C4-2B (cell line): ENCODE results near the gene FRMD3.

Experiments used
- H3K27ac ChIP-seq: fragments of 450-650 bp; 2 replicates; pipeline ENCODE4 v1.5.1; 2017
- ZFX ChIP-seq: fragments of 450-650 bp; IDR thresholded peaks from 2 replicates; pipeline ENCODE4 v1.6.1; 2017
- TF ChIP-seq, protein P1 (sequence below): fragments of 450-650 bp; conservative IDR thresholded peaks from 2 replicates; pipeline ENCODE4 v1.5.1; 2017; ENCODE audit warnings: mild to moderate bottlenecking

Gene FRMD3

DNA sequence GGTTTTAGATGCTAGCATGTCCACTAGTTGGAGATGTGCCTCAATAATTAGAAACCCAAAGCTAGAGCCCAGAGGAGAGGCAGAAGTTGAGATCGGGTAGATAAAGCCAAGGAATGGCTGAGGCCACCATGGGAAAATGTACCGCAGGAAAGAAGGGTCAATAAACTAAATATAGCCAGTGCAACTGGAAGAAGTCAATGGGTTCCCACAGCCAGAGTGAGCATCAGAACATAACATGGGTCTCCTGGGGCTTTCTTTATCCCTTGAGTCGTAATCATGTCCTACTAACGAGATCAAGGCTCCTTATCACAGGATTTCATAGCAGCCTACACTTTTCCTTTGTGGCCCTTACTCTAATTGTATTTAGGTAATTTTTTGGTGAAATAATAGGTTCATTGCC is 61.7 kb downstream of the FRMD3 start:
- no peak overlapping the region for H3K27ac ChIP-seq
- TF ChIP-seq ZFX = no peak
- TF ChIP-seq, protein P1, sequence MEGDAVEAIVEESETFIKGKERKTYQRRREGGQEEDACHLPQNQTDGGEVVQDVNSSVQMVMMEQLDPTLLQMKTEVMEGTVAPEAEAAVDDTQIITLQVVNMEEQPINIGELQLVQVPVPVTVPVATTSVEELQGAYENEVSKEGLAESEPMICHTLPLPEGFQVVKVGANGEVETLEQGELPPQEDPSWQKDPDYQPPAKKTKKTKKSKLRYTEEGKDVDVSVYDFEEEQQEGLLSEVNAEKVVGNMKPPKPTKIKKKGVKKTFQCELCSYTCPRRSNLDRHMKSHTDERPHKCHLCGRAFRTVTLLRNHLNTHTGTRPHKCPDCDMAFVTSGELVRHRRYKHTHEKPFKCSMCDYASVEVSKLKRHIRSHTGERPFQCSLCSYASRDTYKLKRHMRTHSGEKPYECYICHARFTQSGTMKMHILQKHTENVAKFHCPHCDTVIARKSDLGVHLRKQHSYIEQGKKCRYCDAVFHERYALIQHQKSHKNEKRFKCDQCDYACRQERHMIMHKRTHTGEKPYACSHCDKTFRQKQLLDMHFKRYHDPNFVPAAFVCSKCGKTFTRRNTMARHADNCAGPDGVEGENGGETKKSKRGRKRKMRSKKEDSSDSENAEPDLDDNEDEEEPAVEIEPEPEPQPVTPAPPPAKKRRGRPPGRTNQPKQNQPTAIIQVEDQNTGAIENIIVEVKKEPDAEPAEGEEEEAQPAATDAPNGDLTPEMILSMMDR = no peak

DNA sequence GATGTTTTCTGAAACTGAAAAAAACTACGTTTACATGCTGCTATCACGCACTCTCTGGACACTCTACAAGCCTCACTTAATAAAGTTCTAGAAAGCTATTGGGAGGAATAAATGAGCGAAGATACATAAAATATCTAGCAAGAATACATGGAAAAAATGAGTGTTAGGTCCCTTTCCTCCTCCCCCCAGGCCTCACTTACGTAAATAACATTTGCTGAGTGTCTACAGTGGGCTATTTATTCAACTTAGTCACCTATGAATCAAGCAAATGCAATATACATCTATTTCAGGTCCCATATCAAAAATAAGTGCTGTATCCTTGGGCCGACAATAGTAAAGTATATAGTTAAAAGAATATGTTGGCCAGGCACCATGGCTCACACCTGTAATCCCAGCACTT is 62.5 kb downstream of the FRMD3 start:
- TF ChIP-seq, protein P1 = no peak
- no peak for TF ChIP-seq ZFX
- H3K27ac ChIP-seq = no peak overlapping the region

DNA sequence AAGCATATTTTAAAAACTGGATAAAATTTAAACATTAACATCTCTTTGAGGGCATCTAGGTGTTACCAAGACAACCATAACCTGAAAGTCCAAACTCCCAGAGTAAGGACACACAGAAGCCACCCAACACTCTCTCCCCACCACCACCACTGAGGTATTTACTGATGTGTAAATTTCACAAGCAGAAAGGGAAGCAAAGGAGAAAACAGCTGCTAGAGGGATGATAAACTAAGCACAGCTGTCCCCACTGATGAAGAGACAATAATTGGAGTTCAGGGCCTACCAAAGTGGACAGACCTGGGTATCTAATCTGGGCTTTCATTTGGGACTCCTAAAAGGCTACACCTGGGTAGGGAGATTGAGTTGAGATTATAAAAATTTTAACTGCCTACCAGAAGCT is 63.6 kb downstream of the FRMD3 start:
- TF ChIP-seq, protein P1 = no peak
- no peak for TF ChIP-seq ZFX
- no peak overlapping the region for H3K27ac ChIP-seq

DNA sequence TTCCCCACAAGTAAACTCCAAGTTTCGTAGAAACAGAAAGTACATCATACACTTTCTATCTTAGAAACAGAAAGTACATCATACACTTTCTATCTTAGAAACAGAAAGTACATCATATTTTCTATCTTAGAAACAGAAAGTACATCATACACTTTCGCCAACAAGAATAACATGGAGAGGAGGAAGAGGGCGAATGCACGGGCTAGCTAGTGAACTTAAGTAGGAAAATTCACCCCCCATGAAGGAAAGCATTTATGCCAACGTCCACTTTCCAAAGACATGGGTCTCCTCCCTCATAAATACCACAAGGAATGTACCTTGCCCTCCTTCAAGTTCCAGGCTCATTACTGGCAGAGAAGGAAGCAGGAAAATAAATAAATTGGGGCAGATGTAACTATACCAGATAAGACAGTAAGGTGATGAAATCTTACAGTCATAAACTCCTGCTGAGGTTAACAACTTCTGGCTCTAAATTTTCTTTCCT is 64.7 kb downstream of the FRMD3 start:
- H3K27ac ChIP-seq = no peak overlapping the region
- no peak for TF ChIP-seq ZFX
- TF ChIP-seq, protein P1 = no peak

DNA sequence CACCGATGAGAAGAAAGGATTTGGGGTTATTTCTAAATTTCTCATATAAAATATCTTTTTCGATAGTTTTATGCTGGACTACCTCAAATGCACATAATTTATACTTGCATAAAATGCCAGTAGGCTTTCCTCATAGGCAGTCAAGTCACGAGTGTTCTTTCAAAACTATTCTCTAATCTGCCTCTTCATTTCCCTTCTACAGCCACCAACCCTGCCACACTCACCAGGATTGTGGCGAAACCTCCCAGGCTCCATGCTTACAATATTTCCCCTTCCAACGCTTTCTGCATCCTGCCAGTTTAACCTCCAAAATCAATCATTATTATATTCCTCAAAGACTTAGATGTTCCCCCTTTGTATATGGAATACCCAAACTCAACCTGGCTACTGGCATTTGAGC is 65.4 kb downstream of the FRMD3 start:
- no peak overlapping the region for H3K27ac ChIP-seq

DNA sequence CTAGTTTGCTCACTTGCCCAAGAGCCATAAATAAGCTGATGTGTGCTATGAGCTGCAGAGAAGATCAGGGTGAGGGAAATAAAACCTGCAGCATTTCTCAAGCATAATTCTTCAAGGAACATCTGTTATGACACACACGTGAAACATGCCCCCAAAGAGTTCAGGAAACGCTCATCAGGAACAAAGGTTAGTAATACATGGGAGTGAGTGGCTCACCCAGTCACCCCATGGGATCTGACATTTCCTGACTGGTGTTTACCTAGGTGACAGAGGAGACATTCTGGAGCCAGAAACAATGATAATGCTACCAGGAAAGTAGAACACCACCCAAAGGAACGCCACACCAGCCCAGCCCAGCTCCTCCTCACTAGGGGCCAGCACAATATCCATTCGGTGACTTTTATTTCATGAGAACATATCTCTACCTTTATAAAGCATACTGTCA is 66.0 kb downstream of the FRMD3 start:
- no peak for TF ChIP-seq ZFX
- TF ChIP-seq, protein P1 = no peak
- H3K27ac ChIP-seq = no peak overlapping the region

More for the DNA sequence above, 65.4 kb downstream of the FRMD3 start:
- TF ChIP-seq, protein P1 = no peak
- no peak for TF ChIP-seq ZFX

DNA sequence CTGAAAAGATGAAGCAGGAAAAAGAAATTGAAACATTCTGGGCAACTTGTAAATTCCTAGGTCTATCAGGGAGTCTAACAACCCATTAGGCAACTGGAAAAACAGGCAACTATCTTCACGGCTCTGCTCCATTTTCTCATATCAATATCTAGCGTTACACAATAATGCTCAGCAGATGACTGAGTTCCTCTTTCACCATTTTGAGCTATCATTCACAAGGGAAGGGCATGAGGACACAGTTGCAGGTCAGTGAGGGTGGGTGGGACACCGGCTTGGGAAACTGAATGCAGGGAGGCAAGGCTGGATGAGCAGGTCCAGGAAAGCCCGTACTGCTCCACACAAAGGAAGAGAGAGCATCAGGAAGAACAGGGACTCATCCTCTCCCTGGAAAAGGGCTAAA is 67.0 kb downstream of the FRMD3 start:
- TF ChIP-seq, protein P1 = no peak
- TF ChIP-seq ZFX = no peak
- no peak overlapping the region for H3K27ac ChIP-seq
